Astrocyte of the spinal cord (primary cell): ENCODE results near the gene MYH15.
A peak's percentile ranks its signal among the peaks of the same experiment; 100 is the strongest.

ENCODE experiments used
- DNase-seq: peaks from one replicate; pipeline ENCODE4 v3.0.0; 2011; ENCODE audit warnings: low read depth, low spot score
- H3K4me3 ChIP-seq: 2 replicates; pipeline ENCODE4 v1.5.1; 2011; ENCODE audit warnings: low read depth, mild to moderate bottlenecking, low read length, moderate library complexity
- in situ Hi-C: cut with HindIII; loops from 2 replicates; pipeline ENCODE4 v1.10.0; 2017; ENCODE audit warnings: low sequenced_read_pairs
- TF ChIP-seq, protein P1 (sequence below): IDR thresholded peaks from 2 replicates; pipeline ENCODE4 v1.5.1; 2012; ENCODE audit warnings: low read depth, mild to moderate bottlenecking, low read length, inconsistent platforms

The MYH15 gene

DNA sequence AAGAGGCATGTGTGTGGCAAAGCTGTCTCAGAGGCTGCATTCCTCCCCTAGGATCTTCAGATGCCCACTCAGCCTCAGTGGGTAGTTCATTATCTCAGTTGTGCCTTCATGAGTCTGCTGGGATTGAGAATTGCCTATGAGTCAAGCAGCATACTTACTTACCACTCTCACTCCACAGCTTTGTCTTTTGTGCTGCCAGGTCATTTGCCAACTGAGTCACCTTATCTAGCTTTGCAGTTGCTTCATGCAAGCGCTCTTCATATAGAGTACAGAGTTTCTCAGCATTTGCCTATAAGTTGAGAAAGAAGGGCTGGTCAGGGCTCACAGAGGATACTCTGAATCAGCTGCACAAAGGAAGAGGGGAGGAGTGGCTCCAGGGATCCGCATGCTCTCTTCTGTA lies 89.5 kb downstream of the MYH15 start:
- TF ChIP-seq, protein P1, sequence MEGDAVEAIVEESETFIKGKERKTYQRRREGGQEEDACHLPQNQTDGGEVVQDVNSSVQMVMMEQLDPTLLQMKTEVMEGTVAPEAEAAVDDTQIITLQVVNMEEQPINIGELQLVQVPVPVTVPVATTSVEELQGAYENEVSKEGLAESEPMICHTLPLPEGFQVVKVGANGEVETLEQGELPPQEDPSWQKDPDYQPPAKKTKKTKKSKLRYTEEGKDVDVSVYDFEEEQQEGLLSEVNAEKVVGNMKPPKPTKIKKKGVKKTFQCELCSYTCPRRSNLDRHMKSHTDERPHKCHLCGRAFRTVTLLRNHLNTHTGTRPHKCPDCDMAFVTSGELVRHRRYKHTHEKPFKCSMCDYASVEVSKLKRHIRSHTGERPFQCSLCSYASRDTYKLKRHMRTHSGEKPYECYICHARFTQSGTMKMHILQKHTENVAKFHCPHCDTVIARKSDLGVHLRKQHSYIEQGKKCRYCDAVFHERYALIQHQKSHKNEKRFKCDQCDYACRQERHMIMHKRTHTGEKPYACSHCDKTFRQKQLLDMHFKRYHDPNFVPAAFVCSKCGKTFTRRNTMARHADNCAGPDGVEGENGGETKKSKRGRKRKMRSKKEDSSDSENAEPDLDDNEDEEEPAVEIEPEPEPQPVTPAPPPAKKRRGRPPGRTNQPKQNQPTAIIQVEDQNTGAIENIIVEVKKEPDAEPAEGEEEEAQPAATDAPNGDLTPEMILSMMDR = no peak
- DNase-seq = peak; percentile 83
- H3K4me3 ChIP-seq = no peak overlapping the region
- in situ Hi-C loops = no loop called here

DNA sequence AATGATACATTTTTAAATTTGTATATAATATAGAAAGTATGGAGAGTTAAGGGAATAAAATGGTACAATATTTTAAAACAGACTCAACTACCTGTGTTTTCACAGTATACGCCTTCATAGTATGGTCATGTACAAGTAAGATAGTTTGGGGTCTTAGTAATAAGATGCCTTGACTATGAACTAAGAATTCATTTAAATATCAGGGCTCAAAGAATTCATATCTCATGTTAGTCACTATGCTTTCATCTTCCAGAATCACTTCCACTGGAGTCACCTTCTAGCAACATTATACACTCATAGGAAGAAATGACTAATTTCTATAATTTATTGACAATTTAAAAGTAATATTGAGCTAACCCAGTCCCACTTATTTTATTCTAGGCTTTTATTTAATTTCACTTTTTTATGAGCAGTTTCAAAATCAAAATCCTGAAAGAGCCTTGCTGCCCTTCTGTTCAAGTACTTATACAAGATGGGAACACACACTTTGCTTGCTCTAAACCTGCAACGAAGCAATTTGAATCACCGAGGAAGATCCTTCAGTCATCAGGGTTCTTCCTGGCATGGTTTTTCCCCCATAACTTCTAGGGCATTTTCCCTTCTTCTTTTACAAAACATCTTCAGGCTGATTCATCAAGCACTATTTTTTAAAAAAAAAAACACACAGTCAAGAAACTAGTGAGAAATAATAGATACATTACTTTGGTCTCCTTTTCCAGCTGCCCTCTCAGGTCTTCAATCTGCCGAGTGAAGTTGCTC lies 94.1 kb downstream of the MYH15 start:
- TF ChIP-seq, protein P1 = no peak
- H3K4me3 ChIP-seq = no peak overlapping the region
- DNase-seq = no peak
- in situ Hi-C loops = no loop called here

DNA sequence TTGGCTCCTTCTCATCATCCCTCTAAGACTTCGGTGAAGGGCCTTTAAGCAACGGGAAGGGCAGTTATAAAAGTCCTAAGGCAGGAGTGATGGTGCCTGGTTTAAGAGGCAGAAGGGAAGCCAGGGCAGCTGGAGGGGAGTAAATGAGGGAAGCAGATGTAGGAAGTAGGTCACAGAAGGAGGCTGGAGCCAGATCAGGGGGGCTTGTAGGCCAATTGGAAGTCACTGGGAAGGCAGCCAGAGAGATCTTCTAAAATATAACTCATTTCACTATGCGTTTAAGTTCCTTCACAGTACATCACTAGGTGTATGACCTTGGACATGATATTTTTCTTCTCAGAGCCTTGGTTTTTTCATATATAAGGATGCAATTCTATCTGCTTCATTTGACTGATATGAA lies 94.7 kb downstream of the MYH15 start:
- no peak overlapping the region for H3K4me3 ChIP-seq
- TF ChIP-seq, protein P1 = no peak
- in situ Hi-C loops = no loop called here
- DNase-seq = no peak

DNA sequence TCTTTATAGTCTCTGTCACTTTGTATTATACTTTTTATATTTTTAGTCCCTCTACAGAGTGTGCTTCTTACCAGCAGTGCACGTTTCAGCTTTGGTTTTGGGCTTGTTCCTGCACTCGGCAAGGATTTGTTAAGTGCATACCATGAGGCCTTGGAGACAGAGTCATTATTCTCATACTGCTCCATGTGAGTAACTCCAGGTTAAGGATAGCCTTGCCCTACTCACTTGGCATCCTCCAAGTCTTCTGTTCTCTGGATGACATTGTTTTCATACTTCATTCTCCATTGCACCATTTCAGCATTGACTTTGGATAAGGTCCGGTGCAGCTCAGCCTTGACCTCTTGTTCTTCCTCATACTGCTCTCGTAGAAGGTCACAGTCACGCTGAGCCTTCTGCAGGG lies 96.4 kb downstream of the MYH15 start:
- no peak for DNase-seq
- in situ Hi-C loops = no loop called here

DNA sequence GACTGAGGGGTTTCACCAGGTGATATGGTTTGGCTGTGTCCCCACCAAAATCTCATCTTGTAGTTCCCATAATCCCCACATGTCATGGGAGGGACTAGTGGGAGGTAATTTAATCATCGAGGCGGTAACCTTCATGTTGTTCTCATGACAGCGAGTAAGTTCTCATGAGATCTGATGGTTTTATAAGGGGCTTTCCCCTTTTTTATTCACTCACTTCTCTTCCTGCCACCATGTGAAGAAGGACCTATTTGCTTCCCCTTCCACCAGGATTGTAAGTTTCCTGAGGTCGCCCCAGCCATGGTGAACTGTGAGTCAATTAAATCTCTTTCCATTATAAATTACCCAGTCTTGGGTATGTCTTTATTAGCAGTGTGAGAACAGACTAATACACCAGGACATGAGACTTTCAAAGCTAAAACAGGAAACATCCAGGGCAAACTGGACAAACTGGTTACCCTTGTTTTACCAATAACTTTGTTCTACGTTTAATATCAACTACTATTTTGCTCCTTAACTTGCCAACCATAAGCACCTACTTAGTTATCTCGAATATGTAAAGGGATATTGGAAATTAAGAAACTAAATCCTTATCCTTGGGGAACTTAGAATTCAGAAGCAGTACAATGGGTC lies 98.2 kb downstream of the MYH15 start:
- in situ Hi-C loops = no loop called here
- no peak for DNase-seq
- H3K4me3 ChIP-seq = no peak overlapping the region
- TF ChIP-seq, protein P1 = no peak

More for the DNA sequence above, 96.4 kb downstream of the MYH15 start:
- H3K4me3 ChIP-seq = no peak overlapping the region
- TF ChIP-seq, protein P1 = no peak

DNA sequence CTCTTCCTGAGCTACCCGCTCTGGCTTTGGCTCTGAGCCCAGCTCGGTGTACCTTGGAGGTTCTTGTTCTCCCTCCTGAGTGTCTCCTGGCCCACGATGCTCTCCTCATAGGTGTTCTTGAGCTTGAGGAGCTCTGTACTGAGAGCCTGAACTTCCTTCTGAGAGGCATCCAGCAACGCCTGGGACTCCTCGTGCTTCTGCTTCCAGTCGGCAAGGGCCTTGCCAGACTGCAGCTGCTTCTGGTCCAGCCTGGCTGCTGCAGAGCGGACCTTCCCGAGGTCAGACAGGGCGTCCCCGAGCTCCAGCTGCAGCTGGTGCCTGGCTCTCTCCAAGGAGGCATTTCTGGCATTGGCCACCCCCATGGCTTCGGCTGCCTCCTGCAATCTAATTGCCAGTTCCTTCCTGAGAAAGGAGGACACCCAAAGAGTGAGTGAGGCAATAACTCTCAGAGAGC lies 99.8 kb downstream of the MYH15 start:
- TF ChIP-seq, protein P1 = no peak
- no peak for DNase-seq
- H3K4me3 ChIP-seq = no peak overlapping the region
- in situ Hi-C loops = no loop called here
